Immature natural killer cell (primary cell): ENCODE measurements around the gene GLI3. TPM values are rescaled to one million over a fixed set of nuclear protein-coding genes. Genes with fewer than 3 reads are reported as not detected.
A peak's percentile ranks its signal among the peaks of the same experiment; 100 is the strongest.

Experiments used
- DNase-seq, 3 donors: peaks; one replicate each; pipeline ENCODE4 v3.0.0; 2022; ENCODE audit warnings: mixed read lengths in 1 of 3
- H3K27ac Mint-ChIP-seq, 6 donors: one replicate each; pipeline ENCODE4 v1.8.0; 2020; ENCODE audit warnings: mixed read lengths in 6 of 6, mild to moderate bottlenecking in 5 of 6, inconsistent platforms in 4 of 6, moderate library complexity in 3 of 6
- H3K27me3 Mint-ChIP-seq, 3 donors: one replicate each; pipeline ENCODE4 v1.8.0; 2020 to 2021; ENCODE audit warnings: low read depth in 3 of 3, mild to moderate bottlenecking in 3 of 3, mixed read lengths in 3 of 3, moderate library complexity in 3 of 3, inconsistent platforms in 1 of 3
- H3K36me3 Mint-ChIP-seq, 3 donors: one replicate each; pipeline ENCODE4 v1.8.0; 2020; ENCODE audit warnings: mixed read lengths in 3 of 3, inconsistent platforms in 2 of 3, mild to moderate bottlenecking in 2 of 3
- H3K4me1 Mint-ChIP-seq, 2 donors: one replicate each; pipeline ENCODE4 v1.8.0; 2020; ENCODE audit warnings: inconsistent platforms in 2 of 2, mild to moderate bottlenecking in 2 of 2, mixed read lengths in 2 of 2, moderate library complexity in 1 of 2
- H3K4me3 Mint-ChIP-seq, 5 donors: one replicate each; pipeline ENCODE4 v1.8.0; 2020; ENCODE audit warnings: mild to moderate bottlenecking in 5 of 5, mixed read lengths in 5 of 5, inconsistent platforms in 3 of 5, moderate library complexity in 3 of 5
- H3K9me3 Mint-ChIP-seq, 6 donors: one replicate each; pipeline ENCODE4 v1.8.0; 2020; ENCODE audit warnings: mild to moderate bottlenecking in 6 of 6, mixed read lengths in 6 of 6, inconsistent platforms in 4 of 6, moderate library complexity in 3 of 6
- polyA plus RNA-seq, 3 donors: library from polyadenylated mRNA; unstranded; fragments of 300-500 nt; fragmentation: Illumina TruSeq; gene quantifications; one replicate each; pipeline ENCODE4 v1.2.3, GENCODE V29; 2021

Gene GLI3
- polyA plus RNA-seq, 3 donors from 2014 or later: 0.63 to 1.6 TPM; not detected in 1

DNA sequence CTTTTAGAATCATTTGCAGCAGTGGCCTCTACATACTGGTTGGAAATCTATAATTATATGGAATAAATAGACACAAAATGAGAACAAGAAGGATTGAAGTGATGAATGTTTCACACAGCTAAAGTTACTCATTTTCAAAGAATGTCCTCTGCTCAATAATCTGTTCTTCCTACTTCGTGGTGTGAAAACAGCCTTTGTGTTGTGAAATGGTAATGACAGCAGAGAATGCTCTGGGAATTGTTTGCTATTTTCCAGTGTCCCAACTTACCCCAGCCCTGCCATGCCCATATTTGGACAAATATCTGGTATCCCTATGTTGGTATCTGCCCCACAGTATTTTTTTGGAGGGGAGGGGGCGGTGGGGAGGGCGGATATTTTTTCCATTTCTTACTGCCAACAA lies 130.4 kb downstream of the GLI3 start:
- peaks cover 2 to 10% (median 4%) of the 10 kb centered on the region in 3 donors for H3K27me3 Mint-ChIP-seq
- H3K4me1 Mint-ChIP-seq: peaks cover 90 to 94% of the 10 kb centered on the region in 2 donors
- H3K9me3 Mint-ChIP-seq: peaks cover 0 to 1% (median 0%) of the 10 kb centered on the region in 6 donors
- DNase-seq: no peak
- H3K36me3 Mint-ChIP-seq: no peaks in the 10 kb centered on the region
- peak overlapping the region; percentile 93 to 98 (median 96) for H3K27ac Mint-ChIP-seq
- peak overlapping the region; percentile 60 to 86 (median 66) for H3K4me3 Mint-ChIP-seq

- Mint-ChIP-seq H3K4me1 (peaks cover 82 to 86% of the 10 kb centered on the region in 2 donors), H3K27ac (peak overlapping the region; percentile 93 to 98 (median 96)), H3K27me3 (peaks cover 2 to 9% (median 4%) of the 10 kb centered on the region in 3 donors), H3K36me3 (no peaks in the 10 kb centered on the region), H3K4me3 (peak overlapping the region; percentile 60 to 86 (median 66)), H3K9me3 (peaks cover 0 to 1% (median 0%) of the 10 kb centered on the region in 6 donors)
- DNase-seq: peak; percentile 57 to 73 (median 58)
Measured at GRCh38 chr7:42105554-42106358, 131.3 kb downstream of the GLI3 start.

GRCh38 chr7:42104694-42105093 lies 132.3 kb downstream of the GLI3 start:
- H3K4me1 Mint-ChIP-seq: peaks cover 78 to 84% of the 10 kb centered on the region in 2 donors
- peaks cover 0 to 6% (median 3%) of the 10 kb centered on the region in 3 donors for H3K27me3 Mint-ChIP-seq
- DNase-seq: no peak
- H3K27ac Mint-ChIP-seq: peak overlapping the region; percentile 93 to 98 (median 96)
- H3K9me3 Mint-ChIP-seq: peaks cover 0 to 1% (median 0%) of the 10 kb centered on the region in 6 donors
- H3K36me3 Mint-ChIP-seq: no peaks in the 10 kb centered on the region
- peak overlapping the region; percentile 42 to 86 (median 50) for H3K4me3 Mint-ChIP-seq

GRCh38 chr7:42104231-42104630 lies 132.8 kb downstream of the GLI3 start:
- peaks cover 0 to 6% (median 3%) of the 10 kb centered on the region in 3 donors for H3K27me3 Mint-ChIP-seq
- peak overlapping the region; percentile 93 to 98 (median 96) for H3K27ac Mint-ChIP-seq
- peak overlapping the region; percentile 37 to 86 (median 48) for H3K4me3 Mint-ChIP-seq
- peaks cover 74 to 81% of the 10 kb centered on the region in 2 donors for H3K4me1 Mint-ChIP-seq
- peaks cover 0 to 1% (median 0%) of the 10 kb centered on the region in 6 donors for H3K9me3 Mint-ChIP-seq
- no peaks in the 10 kb centered on the region for H3K36me3 Mint-ChIP-seq
- no peak for DNase-seq

- Mint-ChIP-seq H3K27me3 (peaks cover 0 to 4% (median 3%) of the 10 kb centered on the region in 3 donors), H3K36me3 (no peaks in the 10 kb centered on the region), H3K27ac (peak overlapping the region; percentile 93 to 98 (median 96)), H3K4me1 (peaks cover 67 to 78% of the 10 kb centered on the region in 2 donors), H3K4me3 (peak overlapping the region in 2 of 5 donors; percentile 30 to 86), H3K9me3 (no peaks in the 10 kb centered on the region)
- no peak for DNase-seq
Measured at GRCh38 chr7:42103456-42103855, 133.6 kb downstream of the GLI3 start.

DNA sequence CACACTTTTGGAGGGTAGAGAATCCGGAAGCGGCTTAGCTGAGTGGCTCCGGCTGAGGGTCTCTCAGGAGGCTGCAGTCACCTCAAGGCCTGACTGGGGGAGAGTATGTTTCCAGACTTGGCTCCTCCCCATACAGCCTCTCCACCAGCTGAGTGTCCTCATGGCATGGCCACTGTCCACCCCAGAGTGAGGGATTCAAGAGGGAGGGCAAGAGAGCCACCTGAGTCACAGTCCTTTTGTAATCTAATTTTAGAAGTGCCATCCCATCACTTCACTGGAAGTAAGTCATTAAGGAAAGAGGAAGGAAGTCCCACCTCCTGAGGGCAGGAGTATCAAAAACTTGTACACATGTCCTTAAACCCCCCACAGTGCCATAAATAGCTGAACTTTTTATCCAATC lies 134.0 kb downstream of the GLI3 start:
- no peak for DNase-seq
- Mint-ChIP-seq H3K36me3 (no peaks in the 10 kb centered on the region), H3K27me3 (peaks cover 0 to 4% (median 2%) of the 10 kb centered on the region in 3 donors), H3K9me3 (no peaks in the 10 kb centered on the region), H3K4me3 (peak overlapping the region in 4 of 5 donors; percentile 9 to 86 (median 30)), H3K27ac (peak overlapping the region; percentile 93 to 98 (median 96)), H3K4me1 (peaks cover 63 to 75% of the 10 kb centered on the region in 2 donors)

DNA sequence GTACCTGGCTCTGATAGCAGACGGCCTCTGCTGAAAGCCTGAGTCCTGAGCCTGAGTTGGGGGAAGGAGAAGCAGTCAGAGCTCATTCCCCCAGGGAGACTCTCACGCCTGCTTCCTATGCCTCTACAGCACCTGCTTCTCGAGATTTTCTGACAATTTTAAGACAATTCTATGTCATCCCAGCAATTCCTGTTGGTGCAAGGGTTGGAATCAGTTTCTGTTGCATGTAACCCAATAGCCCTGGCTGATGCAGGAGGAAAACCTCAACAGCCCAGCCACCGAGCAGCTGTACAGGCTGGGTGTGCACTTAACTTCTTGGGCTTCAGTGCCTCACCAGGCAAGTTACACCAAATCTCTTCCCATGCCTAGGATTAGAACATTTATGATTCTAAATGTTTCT lies 134.7 kb downstream of the GLI3 start:
- H3K4me3 Mint-ChIP-seq: no peak overlapping the region
- H3K9me3 Mint-ChIP-seq: no peaks in the 10 kb centered on the region
- peaks cover 0 to 4% (median 0%) of the 10 kb centered on the region in 3 donors for H3K27me3 Mint-ChIP-seq
- no peak for DNase-seq
- no peaks in the 10 kb centered on the region for H3K36me3 Mint-ChIP-seq
- peaks cover 56 to 72% of the 10 kb centered on the region in 2 donors for H3K4me1 Mint-ChIP-seq
- H3K27ac Mint-ChIP-seq: peak overlapping the region in 4 of 6 donors; percentile 94 to 98 (median 97)

GRCh38 chr7:42100156-42100508 lies 136.9 kb downstream of the GLI3 start:
- no peak for DNase-seq
- peaks cover 0 to 2% (median 0%) of the 10 kb centered on the region in 3 donors for H3K27me3 Mint-ChIP-seq
- H3K4me1 Mint-ChIP-seq: peaks cover 34 to 63% of the 10 kb centered on the region in 2 donors
- peak overlapping the region in 2 of 6 donors; percentile 20 to 58 for H3K27ac Mint-ChIP-seq
- H3K9me3 Mint-ChIP-seq: peaks cover 0 to 2% (median 0%) of the 10 kb centered on the region in 6 donors
- H3K36me3 Mint-ChIP-seq: no peaks in the 10 kb centered on the region
- H3K4me3 Mint-ChIP-seq: no peak overlapping the region

GRCh38 chr7:42099470-42100155 lies 137.4 kb downstream of the GLI3 start:
- H3K36me3 Mint-ChIP-seq: no peaks in the 10 kb centered on the region
- H3K4me3 Mint-ChIP-seq: no peak overlapping the region
- H3K27ac Mint-ChIP-seq: peak overlapping the region in 2 of 6 donors; percentile 35 to 66
- DNase-seq: no peak
- H3K27me3 Mint-ChIP-seq: peaks cover 0 to 2% (median 0%) of the 10 kb centered on the region in 3 donors
- peaks cover 29 to 58% of the 10 kb centered on the region in 2 donors for H3K4me1 Mint-ChIP-seq
- peaks cover 0 to 2% (median 0%) of the 10 kb centered on the region in 6 donors for H3K9me3 Mint-ChIP-seq

- H3K9me3 Mint-ChIP-seq: peaks cover 0 to 2% (median 0%) of the 10 kb centered on the region in 6 donors
- peaks cover 0 to 2% (median 0%) of the 10 kb centered on the region in 3 donors for H3K27me3 Mint-ChIP-seq
- H3K36me3 Mint-ChIP-seq: no peaks in the 10 kb centered on the region
- peaks cover 24 to 52% of the 10 kb centered on the region in 2 donors for H3K4me1 Mint-ChIP-seq
- DNase-seq: no peak
- H3K4me3 Mint-ChIP-seq: no peak overlapping the region
- H3K27ac Mint-ChIP-seq: peak overlapping the region in 1 of 6 donors; percentile 35
Measured at GRCh38 chr7:42099066-42099465, 137.9 kb downstream of the GLI3 start.

DNA sequence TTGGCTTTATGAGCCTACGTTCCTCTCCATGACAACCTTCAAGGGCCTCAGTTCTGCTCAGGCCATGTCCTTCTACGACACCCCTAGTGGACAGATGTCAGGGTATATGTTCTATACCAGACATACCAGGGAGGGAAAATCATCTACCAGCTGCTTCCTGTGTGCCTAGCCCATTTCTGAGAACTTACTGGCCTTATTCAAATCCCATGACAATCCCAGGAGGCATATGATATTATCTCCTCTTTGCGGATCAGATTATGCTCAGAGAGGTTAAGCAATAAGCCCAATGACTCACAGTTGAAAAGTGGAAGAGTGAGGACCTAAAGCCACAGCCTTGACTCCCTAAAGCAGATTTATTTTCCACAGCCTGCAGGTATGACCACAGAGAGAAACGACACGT lies 139.3 kb downstream of the GLI3 start:
- Mint-ChIP-seq H3K36me3 (no peaks in the 10 kb centered on the region), H3K27ac (peak overlapping the region in 1 of 6 donors; percentile 56), H3K4me3 (no peak overlapping the region), H3K9me3 (peaks cover 0 to 2% (median 0%) of the 10 kb centered on the region in 6 donors), H3K4me1 (peaks cover 11 to 39% of the 10 kb centered on the region in 2 donors), H3K27me3 (peaks cover 0 to 2% (median 0%) of the 10 kb centered on the region in 3 donors)
- no peak for DNase-seq

GRCh38 chr7:42096681-42097561 lies 140.1 kb downstream of the GLI3 start:
- Mint-ChIP-seq H3K9me3 (peaks cover 0 to 2% (median 0%) of the 10 kb centered on the region in 6 donors), H3K4me1 (peaks cover 8 to 34% of the 10 kb centered on the region in 2 donors), H3K4me3 (no peak overlapping the region), H3K27ac (peak overlapping the region in 1 of 6 donors; percentile 58), H3K36me3 (no peaks in the 10 kb centered on the region), H3K27me3 (peaks cover 0 to 2% (median 0%) of the 10 kb centered on the region in 3 donors)
- DNase-seq: no peak

DNA sequence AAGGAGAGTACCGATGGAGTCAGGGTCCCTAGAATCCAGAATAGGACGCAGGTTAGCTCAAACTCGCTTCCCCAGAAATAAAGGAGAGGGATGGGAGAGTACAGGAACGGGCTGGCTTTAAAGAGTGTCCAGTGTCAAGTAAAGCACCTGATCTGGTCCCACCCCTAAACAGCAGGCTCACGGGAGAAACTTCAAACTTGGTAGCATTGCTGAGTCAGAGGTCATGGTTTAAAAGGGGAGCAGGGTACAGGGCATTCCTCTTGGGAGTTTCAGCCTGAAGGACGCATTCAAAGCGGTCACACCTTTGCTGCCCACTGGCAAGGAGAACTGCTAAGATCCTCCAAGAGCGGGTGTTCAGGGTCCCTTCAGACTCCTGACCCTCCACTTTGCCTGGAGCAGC lies 140.7 kb downstream of the GLI3 start:
- Mint-ChIP-seq H3K36me3 (no peaks in the 10 kb centered on the region), H3K27me3 (peaks cover 0 to 3% (median 0%) of the 10 kb centered on the region in 3 donors), H3K4me1 (peaks cover 8 to 34% of the 10 kb centered on the region in 2 donors), H3K27ac (peak overlapping the region in 1 of 6 donors; percentile 55), H3K9me3 (peaks cover 0 to 2% (median 0%) of the 10 kb centered on the region in 6 donors), H3K4me3 (no peak overlapping the region)
- DNase-seq: no peak
